CD4-positive, alpha-beta T cell treated with Interferon alpha-2 for 1 hour (primary cell): ENCODE data around the gene ZBTB20.

ENCODE experiments used
- DNase-seq, 2 donors: peaks; one replicate each; pipeline ENCODE4 v3.0.0-alpha.2; 2020 to 2022

ZBTB20 gene

DNA sequence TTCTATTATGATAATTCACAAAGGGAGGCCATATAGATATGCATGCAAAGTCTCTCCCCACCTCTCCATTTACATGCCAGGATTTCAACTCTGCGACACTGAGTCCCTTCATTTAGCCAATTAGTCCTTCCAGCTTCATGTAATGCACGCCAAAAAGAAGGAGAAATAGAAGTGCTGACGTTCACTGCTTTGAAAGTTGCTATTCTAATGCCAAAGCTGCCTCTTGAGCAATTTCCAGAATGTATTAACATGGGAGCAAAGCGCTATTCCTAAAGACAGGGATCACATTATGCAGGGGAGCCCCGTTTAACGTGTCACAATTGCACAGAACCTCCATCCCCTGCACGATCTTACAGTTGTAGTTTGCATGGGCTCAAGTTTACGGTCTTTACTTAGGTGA, 722.8 kb downstream of the ZBTB20 start:
- no peak for DNase-seq

DNA sequence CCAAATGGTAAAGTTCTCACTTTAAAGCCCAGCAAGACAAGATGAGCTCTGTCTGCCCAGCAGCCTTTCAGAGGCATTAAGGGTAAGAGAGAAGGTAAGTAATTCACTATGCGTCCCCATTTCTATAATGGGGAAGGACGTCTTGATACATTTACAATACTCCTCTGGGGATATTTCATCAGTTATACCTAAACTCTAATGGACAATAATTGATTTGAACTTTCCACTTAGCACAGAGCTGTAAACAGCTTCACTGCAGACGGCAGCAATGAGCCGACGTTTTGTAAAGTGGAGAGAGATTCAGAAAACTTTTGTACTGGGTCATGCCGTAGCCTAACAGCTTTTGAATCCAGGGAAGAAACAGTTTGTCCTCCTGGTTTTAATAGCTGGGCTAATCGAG, 725.9 kb downstream of the ZBTB20 start:
- DNase-seq = no peak

DNA sequence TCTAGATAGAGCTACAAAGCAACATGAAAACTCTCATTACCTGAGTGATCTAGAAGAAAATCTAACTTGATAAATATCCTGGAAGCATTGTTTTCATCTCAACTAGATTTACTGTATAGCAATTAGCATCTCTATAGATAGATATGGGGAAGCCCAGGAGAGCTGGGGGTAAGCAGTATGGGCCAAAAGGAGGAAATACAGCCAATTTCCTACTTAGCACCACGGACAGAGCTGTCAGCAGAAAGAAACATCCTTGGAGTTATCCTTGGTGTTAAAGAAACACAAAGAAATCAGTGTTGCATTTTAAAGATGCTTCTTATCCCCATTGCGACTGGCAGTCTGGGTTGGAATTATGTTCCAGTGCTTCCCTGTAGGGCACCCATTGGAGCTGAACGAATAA, 727.0 kb downstream of the ZBTB20 start:
- no peak for DNase-seq

DNA sequence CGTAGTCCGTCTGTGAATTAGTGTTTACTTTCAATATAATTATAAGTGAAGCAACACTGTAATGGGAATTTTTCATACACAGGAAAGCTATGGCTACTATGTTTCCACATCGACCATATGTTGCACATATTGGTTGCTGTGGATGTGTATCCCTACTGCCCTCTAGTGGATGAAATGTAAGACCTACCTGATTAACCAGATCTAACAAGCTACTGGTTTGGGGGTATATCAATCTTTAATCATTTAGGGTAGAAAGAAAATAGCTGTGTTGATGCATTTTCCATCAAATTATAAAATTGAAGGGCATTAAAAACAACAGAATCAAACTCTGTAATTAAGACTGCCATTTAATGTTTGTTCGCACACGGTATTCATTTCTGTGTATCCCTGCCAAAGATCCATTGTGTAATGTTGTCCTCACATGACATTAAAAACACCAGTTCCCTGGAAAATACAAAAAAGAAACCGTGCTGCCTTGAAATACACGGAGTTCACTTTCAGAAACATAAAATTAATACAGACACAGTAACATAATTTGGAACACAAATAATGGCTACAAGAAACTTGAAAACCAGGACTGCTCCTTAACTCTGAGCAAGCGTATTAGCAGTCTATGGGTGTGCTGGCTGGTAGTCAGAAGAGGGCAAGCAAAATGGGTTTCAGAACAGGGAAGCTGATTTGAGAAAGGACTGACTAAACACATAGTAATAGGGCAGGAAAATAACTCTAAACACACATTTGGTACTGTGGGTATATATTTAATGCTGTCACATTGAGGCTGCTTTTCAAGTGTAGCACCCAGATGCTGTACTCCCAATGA, 728.2 kb downstream of the ZBTB20 start:
- peak; percentile 15 to 78 for DNase-seq

DNA sequence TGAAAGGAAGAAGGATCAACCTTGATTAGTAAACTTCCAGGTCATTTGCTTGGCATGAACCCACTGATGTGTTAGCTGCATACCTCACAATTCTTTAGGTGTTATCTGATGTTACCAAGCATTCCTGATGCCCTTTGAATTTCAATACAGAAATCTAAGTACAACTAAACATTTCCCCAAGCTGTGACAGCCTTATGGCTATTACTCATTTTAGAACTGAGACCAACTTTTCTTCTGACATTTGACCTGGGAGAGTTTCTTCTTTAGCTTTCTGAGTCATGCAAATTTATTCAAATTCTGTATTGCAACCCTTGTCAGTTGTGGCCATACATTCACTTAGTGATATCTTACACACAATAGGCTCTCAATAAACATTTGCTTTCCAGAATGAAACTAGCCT, 729.0 kb downstream of the ZBTB20 start:
- no peak for DNase-seq

DNA sequence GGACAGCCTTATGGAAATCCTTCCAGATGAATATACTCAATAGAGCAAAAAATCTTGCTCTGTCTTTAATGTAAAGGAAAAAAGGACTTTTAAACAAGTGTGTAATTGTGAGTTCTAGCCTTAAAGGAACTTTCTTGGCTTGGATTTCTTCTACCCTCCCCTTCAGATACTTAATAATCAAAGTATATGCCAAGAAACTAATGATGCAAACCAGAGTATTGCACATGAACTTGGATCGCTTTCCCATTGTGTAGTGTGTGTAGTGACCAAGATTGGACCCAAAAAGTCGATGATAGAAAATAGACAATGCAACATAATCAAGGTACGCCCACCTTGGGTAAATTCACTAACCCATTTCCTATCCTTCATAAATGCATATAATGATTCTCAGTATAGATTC, 729.4 kb downstream of the ZBTB20 start:
- DNase-seq = no peak

DNA sequence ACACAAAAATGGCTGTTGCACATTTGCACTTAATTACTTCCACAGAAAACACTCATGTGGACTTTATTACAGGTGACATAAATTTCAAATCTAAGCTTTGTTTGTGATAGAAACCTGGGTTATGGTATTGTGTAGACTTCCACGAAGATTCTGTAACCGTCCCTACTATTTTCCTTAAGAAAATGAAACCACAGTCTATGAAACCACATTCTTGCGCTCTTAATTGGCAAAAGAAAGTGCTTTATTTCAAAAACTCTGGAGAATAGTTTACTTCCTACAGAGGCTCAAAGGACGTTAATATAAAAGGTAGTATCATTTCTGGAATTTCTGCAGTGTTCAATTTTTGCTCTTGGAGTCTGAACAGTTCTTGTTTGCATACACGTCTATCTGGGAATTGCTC, 729.8 kb downstream of the ZBTB20 start:
- no peak for DNase-seq

DNA sequence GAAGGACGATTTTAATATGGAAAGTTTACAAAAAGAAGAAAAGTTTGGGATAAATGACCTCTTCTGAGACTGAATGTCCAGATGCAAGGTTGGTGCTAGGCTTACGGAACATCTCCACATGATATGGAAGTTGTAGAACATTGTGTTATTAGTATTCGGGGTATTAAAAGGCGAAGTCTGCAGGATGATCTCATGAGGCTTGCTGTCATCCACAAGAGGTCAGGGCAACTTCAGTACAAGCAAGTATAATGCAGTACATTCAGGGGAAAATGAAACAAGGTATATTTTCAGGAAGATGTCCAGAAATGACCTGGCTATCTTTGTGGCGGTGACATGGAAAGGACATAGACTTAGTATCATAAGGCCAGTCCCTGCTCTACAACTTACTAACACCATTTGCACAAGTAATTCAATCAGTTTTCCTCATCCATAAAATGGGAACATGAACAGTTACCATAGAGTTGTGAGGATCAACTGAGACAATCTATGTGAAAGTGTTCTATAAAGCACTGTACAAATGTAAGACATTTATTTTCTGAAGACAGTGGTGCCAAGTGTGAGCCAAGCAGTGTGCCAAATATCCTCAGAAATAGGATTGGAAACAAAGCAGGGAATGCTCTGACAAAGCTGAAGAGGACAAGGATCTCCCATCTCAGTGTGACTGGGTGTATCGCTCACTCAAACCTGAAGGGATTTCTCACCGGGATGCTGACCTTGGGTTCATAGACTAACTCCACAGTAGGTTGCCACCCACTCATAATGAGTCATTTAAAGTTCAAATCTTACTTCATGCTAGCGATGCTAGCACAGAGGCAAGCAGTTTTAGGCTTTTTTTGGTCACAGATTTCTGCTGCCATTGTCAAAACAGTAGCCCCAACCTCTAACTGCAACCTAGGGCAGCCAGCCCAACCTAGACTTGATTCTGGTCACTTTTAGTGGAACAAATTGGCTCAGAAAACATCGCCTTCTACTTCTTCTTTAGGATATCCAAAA, 735.0 kb downstream of the ZBTB20 start:
- DNase-seq = no peak

DNA sequence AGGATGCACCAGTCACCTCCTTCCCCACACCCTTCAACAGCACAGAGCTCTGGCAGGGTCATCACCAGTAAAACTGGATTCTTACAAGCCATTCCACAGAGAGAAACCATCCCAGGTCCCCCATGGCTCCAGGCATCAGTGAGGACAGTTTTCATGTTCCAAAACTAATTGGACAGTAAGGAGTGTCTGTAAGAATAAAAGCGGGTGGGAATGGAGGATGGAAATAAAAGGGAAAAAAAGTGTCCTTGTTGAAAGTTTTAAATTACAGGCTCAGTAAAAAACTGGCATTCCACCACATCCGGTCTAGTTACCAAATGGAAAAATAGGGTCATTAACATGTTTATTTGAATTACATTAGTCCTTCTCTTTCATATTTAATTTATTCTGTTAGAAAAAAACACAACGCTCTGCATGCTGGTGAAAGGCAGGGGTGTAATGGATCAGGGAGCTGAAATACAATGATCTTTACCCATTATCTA, 735.9 kb downstream of the ZBTB20 start:
- no peak for DNase-seq

DNA sequence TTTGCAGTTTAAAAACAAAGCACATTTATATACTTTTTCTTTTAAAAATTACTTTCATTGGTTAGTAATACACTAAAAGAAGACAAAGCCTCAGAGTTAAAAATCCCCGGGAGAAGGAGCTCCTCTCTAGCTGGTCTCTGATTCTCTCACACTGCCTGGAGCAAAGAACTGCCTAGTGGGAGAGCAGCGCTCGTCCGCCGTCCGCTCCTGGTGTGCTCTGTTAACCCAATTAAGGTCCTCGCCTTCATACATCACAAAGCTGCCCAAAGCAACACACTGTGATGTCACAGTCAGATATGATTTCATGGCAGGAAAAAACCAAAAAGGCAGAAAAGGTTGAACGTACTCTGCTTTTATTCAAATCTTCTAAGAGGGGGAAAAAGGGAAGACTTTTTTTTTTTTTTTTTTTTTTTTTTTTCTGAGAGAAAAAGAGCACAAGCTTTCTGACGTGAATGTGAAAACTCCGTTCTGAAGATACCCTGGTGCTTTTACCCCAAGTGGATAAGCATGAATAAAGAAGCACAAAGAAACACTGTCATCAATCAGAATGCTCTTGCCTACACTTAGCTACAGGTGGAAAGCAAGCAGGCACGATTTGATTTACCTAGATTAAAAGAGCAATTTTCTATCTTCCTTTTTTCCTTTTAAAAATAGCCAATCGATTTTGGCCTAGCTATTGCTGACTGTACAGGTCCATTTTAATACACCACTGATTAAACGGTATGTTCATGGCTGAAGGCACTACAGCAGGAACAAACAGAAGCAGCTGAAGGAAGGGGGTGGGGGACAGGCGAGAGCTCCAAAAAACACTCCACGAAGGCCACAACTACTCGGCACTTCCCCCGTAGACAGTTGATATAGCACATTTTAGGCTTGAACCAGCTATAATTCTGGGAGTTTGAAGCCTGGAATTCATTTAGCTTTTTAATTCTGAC, 738.1 kb downstream of the ZBTB20 start:
- no peak for DNase-seq

DNA sequence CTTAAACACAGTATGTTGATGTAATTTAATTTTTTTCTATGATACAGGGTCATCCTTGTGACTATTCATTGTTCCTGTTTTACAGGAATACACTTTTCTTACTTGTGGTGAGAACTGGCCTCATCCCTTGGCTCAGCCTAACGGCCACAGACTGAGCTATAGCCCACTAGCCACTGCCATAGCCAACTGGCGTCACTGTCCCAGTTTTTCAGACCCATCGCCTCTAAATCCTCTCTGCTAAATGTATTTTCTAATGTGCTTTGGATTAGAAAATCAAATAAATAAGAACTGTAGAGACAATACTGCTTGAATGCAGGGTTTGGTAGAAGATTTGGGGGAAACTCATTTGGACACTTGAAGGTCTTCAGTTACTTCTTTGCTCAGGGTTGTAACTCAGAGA, 740.2 kb downstream of the ZBTB20 start:
- DNase-seq = no peak

DNA sequence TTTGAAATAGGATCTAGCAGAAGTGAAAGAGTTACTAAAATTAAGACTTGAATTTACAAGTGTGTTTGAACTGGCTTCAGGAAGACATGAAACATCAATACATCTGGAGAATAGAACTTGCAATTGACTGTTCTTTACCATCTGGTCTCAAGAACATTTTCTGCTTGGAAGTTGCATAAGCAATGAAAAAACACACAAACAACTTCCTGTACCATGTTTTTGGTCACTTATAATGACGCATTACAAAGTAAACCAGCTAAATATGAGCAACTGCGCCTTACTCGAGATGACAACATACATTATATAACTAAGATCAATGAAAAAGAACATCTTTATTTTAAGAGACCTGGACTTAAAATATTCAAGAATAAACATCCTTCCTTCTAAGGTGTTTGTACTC, 740.8 kb downstream of the ZBTB20 start:
- no peak for DNase-seq

DNA sequence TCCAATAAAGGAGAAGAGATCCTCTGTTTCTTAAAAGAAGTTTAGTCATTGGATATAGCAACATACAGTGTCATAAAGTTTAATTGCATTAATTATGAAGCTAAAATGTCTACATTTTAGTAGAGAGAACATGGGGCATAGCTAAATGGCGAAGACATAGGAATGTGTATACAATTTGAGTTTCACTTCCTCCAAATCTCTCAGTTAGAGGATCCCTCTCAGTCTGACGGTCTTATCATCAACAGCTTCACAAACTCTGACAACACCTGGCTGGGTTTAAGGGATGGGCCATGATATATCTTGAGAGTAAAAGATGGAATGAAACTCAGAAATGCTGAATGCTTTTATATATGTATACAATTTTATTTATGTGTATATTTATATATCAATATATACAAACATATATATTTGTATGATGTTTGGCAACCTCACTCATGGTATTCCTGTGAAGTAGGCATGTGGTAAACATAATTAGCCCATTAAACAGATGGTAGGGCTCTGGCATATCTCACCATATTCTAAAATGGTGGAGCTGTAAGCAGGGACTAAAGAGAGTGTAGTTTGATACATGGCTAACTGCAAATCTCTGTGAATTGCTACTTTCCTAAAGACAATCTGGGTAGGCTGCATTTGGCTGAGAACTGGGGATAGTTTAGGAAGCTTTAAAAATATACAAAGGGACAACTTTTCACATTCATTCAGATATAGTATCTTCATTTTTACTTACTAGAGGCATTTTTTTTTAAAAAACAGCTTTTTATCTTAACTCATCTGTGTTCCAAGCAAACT, 741.7 kb downstream of the ZBTB20 start:
- no peak for DNase-seq

DNA sequence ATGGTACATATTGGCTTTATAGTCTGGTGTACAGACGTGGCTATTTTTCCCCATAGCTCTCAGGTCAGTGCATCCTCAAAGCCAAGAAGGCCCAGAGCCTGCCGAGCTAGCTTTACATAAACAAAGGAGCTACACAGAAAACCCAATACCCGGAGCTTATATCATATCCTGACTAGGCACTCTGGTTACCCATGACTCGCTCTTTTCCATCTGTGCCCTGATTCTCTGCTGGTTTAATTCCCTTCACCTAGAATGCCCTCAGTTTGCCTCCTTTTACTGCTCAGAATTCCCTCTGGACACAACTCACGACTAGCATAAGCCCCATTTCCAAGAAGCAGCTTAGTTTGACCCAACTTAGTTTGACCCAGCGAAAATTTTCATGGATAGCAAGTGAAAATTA, 742.5 kb downstream of the ZBTB20 start:
- no peak for DNase-seq

DNA sequence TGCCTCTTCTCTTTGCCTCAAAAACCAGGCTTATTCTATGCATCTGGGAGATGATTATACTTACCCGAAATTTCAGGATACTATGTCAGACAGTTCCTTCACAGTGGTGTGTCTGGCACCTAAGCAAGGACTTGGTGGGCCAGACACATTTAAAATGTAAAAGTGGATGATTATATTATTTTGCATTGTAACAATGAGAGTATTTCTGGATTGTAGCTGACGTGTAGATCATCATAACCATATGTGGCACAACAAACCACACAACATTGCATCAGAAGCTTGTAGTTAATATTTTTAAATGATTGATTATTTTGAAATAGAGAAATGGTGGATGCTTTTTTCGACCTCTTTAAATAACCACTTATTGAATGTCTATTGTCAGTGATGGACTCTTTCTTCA, 744.2 kb downstream of the ZBTB20 start:
- DNase-seq = no peak

DNA sequence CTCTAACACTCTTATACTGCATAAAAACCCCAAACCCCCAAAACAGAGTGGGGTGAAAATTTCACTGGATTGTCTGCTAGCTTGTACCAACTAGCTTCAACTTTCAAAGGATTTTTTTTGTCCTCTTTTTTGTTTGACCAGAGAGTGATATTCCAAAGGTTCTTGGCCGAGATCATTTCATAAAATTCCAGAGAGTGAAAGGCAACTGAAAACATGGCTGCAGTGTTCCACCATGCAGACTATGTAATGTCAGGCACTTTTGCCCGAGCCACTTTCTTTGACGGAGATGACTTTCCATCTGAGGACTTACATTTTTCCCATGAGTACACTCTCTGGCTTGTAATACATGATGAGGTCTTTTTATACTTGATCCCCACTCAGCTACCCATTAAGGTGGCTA, 745.7 kb downstream of the ZBTB20 start:
- DNase-seq = no peak

DNA sequence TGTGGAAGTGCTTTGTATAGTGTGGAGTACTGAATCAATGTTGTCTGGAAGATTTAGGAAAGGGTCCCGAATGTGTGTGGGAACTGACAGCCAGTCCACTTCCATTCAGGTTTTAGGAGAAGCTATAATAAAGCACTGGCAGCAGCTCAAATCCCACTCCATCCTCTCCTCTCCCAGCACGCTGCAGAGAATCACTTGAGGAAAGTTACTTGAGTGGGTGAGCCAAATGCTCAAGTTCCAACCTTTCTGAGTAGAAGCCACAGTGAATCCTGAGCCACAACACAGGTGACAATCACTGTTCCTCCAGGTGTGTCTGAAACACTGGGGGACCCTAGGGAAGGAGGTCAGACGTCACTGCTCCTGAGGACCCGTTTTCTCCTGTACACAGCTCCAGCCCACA, 746.7 kb downstream of the ZBTB20 start:
- DNase-seq = no peak

DNA sequence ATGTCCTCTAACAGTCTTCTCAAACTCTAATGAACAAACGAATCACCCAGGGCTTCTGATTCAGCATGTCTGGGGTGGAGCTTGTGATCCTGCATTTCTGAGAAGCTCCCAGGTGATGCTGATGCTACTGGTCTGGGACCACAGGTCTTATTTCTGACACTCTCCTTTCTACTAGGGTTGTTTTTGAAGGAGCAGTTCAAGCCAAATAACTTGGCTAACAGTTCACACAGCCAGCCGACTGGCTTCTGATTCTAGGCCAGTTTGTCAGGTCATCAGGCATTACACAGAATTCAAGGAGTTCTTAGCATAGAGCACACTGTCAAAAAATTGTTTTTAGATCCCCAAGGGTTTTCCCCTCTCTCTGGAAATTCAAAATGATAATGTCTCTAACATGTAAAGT, 752.5 kb downstream of the ZBTB20 start:
- DNase-seq = no peak

DNA sequence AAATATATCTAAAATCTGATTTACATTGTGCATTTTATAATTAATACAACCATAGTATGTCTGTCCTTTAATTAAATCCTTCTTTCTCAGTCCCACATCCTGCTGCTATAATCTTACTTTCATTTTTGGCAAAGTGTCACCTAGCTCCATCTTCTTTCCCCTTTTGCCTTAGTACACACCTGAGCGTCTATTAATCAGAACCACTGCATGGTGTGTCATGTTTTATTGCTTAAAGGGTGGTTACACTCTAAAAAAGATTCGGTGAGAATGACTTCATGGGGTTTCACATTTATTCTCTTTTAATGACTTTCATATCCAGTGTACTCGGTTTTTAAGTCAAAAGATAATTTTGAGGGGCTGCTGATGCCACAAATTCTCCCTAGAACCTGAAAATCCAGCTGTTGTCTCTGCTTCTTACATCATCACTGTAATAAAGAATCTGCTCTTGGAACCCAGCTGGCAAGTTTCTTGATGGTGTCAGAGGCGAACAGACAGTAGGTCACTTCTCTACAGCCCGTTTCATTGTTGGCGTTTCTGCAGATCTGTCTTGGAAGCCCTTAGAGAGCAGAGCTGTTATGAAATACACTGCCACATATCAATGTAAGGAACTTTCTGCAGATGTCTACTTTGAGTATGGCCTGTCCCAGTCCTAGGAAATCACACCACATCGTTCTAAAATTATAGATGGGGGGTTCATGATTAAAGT, 753.6 kb downstream of the ZBTB20 start:
- DNase-seq = no peak

DNA sequence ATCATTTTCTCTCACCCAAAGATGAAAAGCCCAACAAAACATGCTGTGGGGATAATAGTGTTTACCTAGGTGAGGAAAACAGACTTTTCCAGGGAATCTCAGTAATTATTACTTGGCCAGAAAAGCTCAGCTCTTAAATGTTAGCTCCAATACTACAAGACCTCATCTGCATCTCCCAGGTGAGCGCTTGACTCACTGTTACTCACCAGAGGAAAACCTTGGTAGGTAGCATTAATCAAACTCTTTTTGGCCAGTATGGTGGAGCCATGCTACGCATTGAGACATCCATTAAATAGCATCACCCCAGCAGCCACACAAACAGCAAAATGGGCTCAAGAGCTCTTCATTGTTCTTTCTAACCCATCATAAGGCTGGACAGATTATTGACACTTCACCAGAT, 754.3 kb downstream of the ZBTB20 start:
- DNase-seq = no peak

DNA sequence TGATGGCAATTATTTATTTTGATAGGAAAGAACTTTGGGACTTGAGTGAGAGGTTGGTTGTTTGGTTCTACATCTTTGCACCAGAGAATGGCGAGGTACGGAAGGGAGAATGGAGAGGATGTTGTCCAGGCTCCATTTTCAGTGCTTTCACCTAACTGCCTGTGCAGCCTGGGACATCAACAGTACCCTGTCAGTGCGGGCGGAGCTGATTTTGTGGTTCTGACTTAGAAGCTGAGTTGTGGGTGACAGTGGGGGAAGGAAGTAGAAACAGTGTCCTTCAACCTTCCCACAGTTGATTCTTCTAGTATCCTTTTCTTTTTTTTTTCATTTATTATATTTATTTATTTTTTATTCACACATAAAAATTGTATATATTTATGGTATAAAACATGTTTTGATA, 757.9 kb downstream of the ZBTB20 start:
- DNase-seq = peak in 1 of 2 donors; percentile 46
